DND-41 (cell line): ENCODE measurements around the gene ASCL3.

Experiments used
- ATAC-seq: fragments of 200-7000 bp; cut with Tn5 transposase; 3 replicates; pipeline ENCODE4 v1.9.1; 2021; ENCODE audit warnings: low read depth; ENCODE audit not compliant: insufficient read depth
- DNase-seq: peaks from one replicate; pipeline ENCODE4 v3.0.0-alpha.2; 2020
- H2AFZ ChIP-seq: 2 replicates; pipeline ENCODE4 v1.6.0; 2012; ENCODE audit warnings: low read depth, low read length
- H3K27ac ChIP-seq: 2 replicates; pipeline ENCODE4 v1.5.1; 2012; ENCODE audit warnings: low read length, inconsistent platforms
- H3K27me3 ChIP-seq: fragments of 200-600 bp; sonication (generic); 2 replicates; pipeline ENCODE4 v1.6.0; 2012; ENCODE audit warnings: low read length, mild to moderate bottlenecking, inconsistent platforms; ENCODE audit not compliant: insufficient read depth, poor library complexity
- H3K36me3 ChIP-seq: 2 replicates; pipeline ENCODE4 v1.5.1; 2012; ENCODE audit warnings: low read length, inconsistent platforms; ENCODE audit not compliant: insufficient read depth
- H3K4me1 ChIP-seq: 2 replicates; pipeline ENCODE4 v1.5.1; 2012; ENCODE audit warnings: mild to moderate bottlenecking, low read length; ENCODE audit not compliant: insufficient read depth
- H3K4me2 ChIP-seq: 2 replicates; pipeline ENCODE4 v1.6.0; 2012; ENCODE audit warnings: mild to moderate bottlenecking, moderate library complexity, low read length, inconsistent platforms; ENCODE audit not compliant: insufficient read depth
- H3K4me3 ChIP-seq, 2 experiments: fragments of 200-600 bp in 1 of 2; shearing (Covaris generic) in 1 of 2; 2 replicates each; pipeline ENCODE4 v1.5.1; 2012 to 2016; ENCODE audit warnings: inconsistent platforms in 2 of 2, low read length in 2 of 2, mild to moderate bottlenecking in 2 of 2, low read depth in 1 of 2, moderate library complexity in 1 of 2
- H3K79me2 ChIP-seq: 2 replicates; pipeline ENCODE4 v1.6.0; 2012; ENCODE audit warnings: low read length, inconsistent platforms; ENCODE audit not compliant: insufficient read depth
- H3K9ac ChIP-seq: 2 replicates; pipeline ENCODE4 v1.6.0; 2012; ENCODE audit warnings: low read depth, mild to moderate bottlenecking, inconsistent platforms, low read length, moderate library complexity
- H3K9me3 ChIP-seq: 2 replicates; pipeline ENCODE4 v1.5.1; 2012; ENCODE audit warnings: low read length, moderate library complexity, mild to moderate bottlenecking, inconsistent platforms; ENCODE audit not compliant: insufficient read depth, severe bottlenecking
- H4K20me1 ChIP-seq: 2 replicates; pipeline ENCODE4 v1.6.0; 2012; ENCODE audit warnings: low read length; ENCODE audit not compliant: insufficient read depth
- EZH2 ChIP-seq: IDR thresholded peaks from 3 replicates; pipeline ENCODE4 v1.6.1; 2012; ENCODE audit warnings: borderline replicate concordance, low read depth, mild to moderate bottlenecking, moderate library complexity, low read length, inconsistent platforms; ENCODE audit not compliant: severe bottlenecking
- TF ChIP-seq, protein P1 (sequence below): IDR thresholded peaks from 2 replicates; pipeline ENCODE4 v1.5.1; 2012; ENCODE audit warnings: borderline replicate concordance, low read length, moderate library complexity, mild to moderate bottlenecking; ENCODE audit not compliant: poor library complexity, severe bottlenecking; ENCODE audit errors: extremely low read depth

ASCL3 gene

GRCh38 chr11:8971196-8971923 is 28.5 kb upstream of the ASCL3 start:
- Histone ChIP-seq H3K4me1 (no peaks in the 10 kb centered on the region), H2AFZ (no peak overlapping the region), H3K9me3 (no peaks in the 10 kb centered on the region), H3K4me2 (no peak overlapping the region), H4K20me1 (no peaks in the 10 kb centered on the region), H3K27ac (no peak overlapping the region), H3K9ac (no peak overlapping the region), H3K27me3 (no peaks in the 10 kb centered on the region), H3K36me3 (no peaks in the 10 kb centered on the region), H3K4me3 (no peak overlapping the region), H3K79me2 (no peaks in the 10 kb centered on the region)
- TF ChIP-seq EZH2: no peak
- DNase-seq (no peak), ATAC-seq (no peak)

DNA sequence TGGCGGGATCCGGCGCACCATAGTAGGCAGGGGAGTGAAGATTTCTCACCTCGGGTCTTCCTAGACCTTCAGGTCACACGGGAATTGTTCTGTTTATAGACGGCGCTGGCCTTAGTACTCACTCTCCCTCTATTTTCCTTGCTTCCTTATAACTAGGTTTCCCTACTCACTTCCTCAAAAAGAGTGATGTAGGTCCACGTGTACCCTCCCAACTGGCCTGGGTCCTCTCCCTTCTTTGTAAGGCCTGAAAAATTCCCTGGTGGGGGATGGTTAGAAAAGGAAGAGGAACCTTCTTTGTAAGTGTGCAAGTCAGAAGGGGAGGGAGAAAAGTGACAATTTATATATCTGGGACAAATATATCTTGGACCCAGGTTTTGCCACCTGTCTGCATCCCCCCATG is 24.4 kb upstream of the ASCL3 start:
- ATAC-seq (no peak), DNase-seq (no peak)
- Histone ChIP-seq H3K79me2 (peaks cover 28% of the 10 kb centered on the region), H3K9me3 (no peaks in the 10 kb centered on the region), H3K4me2 (no peak overlapping the region), H4K20me1 (no peaks in the 10 kb centered on the region), H3K36me3 (no peaks in the 10 kb centered on the region; the same call in 1 of the 2 replicates), H3K4me1 (peaks cover 30% of the 10 kb centered on the region), H3K4me3 (no peak overlapping the region), H2AFZ (no peak overlapping the region), H3K27me3 (no peaks in the 10 kb centered on the region), H3K9ac (no peak overlapping the region), H3K27ac (no peak overlapping the region)
- TF ChIP-seq, protein P1, sequence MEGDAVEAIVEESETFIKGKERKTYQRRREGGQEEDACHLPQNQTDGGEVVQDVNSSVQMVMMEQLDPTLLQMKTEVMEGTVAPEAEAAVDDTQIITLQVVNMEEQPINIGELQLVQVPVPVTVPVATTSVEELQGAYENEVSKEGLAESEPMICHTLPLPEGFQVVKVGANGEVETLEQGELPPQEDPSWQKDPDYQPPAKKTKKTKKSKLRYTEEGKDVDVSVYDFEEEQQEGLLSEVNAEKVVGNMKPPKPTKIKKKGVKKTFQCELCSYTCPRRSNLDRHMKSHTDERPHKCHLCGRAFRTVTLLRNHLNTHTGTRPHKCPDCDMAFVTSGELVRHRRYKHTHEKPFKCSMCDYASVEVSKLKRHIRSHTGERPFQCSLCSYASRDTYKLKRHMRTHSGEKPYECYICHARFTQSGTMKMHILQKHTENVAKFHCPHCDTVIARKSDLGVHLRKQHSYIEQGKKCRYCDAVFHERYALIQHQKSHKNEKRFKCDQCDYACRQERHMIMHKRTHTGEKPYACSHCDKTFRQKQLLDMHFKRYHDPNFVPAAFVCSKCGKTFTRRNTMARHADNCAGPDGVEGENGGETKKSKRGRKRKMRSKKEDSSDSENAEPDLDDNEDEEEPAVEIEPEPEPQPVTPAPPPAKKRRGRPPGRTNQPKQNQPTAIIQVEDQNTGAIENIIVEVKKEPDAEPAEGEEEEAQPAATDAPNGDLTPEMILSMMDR: no peak
- no peak for TF ChIP-seq EZH2

- no peaks in the 10 kb centered on the region for H3K27me3 ChIP-seq
- peak within 1 kb of the TSS; percentile 85 for H3K9ac ChIP-seq
- H3K36me3 ChIP-seq: no peaks in the 10 kb centered on the region; the same call in 1 of the 2 replicates
- DNase-seq (peak; percentile 81), ATAC-seq (peak; percentile 90)
- peak within 1 kb of the TSS; percentile 83 for H3K27ac ChIP-seq
- TF ChIP-seq, protein P1: no peak
- TF ChIP-seq EZH2: no peak
- peaks cover 30% of the 10 kb centered on the region for H3K4me1 ChIP-seq
- H3K4me3 ChIP-seq: peak within 1 kb of the TSS; percentile 52 to 84
- no peaks in the 10 kb centered on the region for H3K9me3 ChIP-seq
- peak within 1 kb of the TSS; percentile 92 for H2AFZ ChIP-seq
- no peaks in the 10 kb centered on the region; the same call in 1 of the 2 replicates for H4K20me1 ChIP-seq
- H3K79me2 ChIP-seq: peaks cover 35% of the 10 kb centered on the region
- H3K4me2 ChIP-seq: peak within 1 kb of the TSS; percentile 98
Observed at GRCh38 chr11:8964324-8965320, 21.8 kb upstream of the ASCL3 start, which contains the start of gene TMEM9B. TSS of gene TMEM9B (minus strand) at chr11:8964442. CDS start at chr11:8964313, 129 bp downstream.
